Activated naive CD8-positive, alpha-beta T cell treated with anti-CD3 and anti-CD28 coated beads for 36 hours (primary cell): ENCODE measurements around the gene SLC6A5. TPM values are rescaled to one million over a fixed set of nuclear protein-coding genes. Genes with fewer than 3 reads are reported as not detected.
A peak's percentile ranks its signal among the peaks of the same experiment; 100 is the strongest.

ENCODE experiments used
- DNase-seq: peaks from one replicate; pipeline ENCODE4 v3.0.0; 2021
- H3K27ac Mint-ChIP-seq: one replicate; pipeline ENCODE4 v1.8.0; 2022; ENCODE audit warnings: mild to moderate bottlenecking, moderate library complexity, mixed read lengths
- H3K27me3 Mint-ChIP-seq: one replicate; pipeline ENCODE4 v1.8.0; 2022; ENCODE audit warnings: mild to moderate bottlenecking, mixed read lengths
- H3K36me3 Mint-ChIP-seq: one replicate; pipeline ENCODE4 v1.8.0; 2021; ENCODE audit warnings: mild to moderate bottlenecking, mixed read lengths
- H3K4me1 Mint-ChIP-seq: one replicate; pipeline ENCODE4 v1.8.0; 2021; ENCODE audit warnings: mixed read lengths
- H3K4me3 Mint-ChIP-seq: one replicate; pipeline ENCODE4 v1.8.0; 2022; ENCODE audit warnings: mild to moderate bottlenecking, moderate library complexity, mixed read lengths
- H3K9me3 Mint-ChIP-seq: one replicate; pipeline ENCODE4 v1.8.0; 2022; ENCODE audit warnings: mixed read lengths
- total RNA-seq, 2 experiments: library from RNA; stranded (reverse); gene quantifications; one replicate each; pipeline ENCODE4 v1.2.3, GENCODE V29; 2021

The SLC6A5 gene
- total RNA-seq, 2 experiments from 2014 or later: not detected

- Mint-ChIP-seq H3K4me1 (no peaks in the 10 kb centered on the region), H3K36me3 (no peaks in the 10 kb centered on the region), H3K9me3 (peaks cover 4% of the 10 kb centered on the region), H3K27ac (no peak overlapping the region), H3K27me3 (peaks cover 20% of the 10 kb centered on the region), H3K4me3 (no peak overlapping the region)
- no peak for DNase-seq
These were observed 62.4 kb downstream of the SLC6A5 start for GRCh38 chr11:20661850-20662249.

GRCh38 chr11:20668131-20668809 is 68.9 kb downstream of the SLC6A5 start:
- H3K4me3 Mint-ChIP-seq: no peak overlapping the region
- no peak overlapping the region for H3K27ac Mint-ChIP-seq
- DNase-seq: no peak
- no peaks in the 10 kb centered on the region for H3K9me3 Mint-ChIP-seq
- H3K27me3 Mint-ChIP-seq: peaks cover 73% of the 10 kb centered on the region
- no peaks in the 10 kb centered on the region for H3K4me1 Mint-ChIP-seq
- no peaks in the 10 kb centered on the region for H3K36me3 Mint-ChIP-seq

- peak; percentile 10 for DNase-seq
- H3K4me1 Mint-ChIP-seq: no peaks in the 10 kb centered on the region
- no peak within 1 kb of the TSS for H3K4me3 Mint-ChIP-seq
- no peaks in the 10 kb centered on the region for H3K36me3 Mint-ChIP-seq
- H3K27ac Mint-ChIP-seq: no peak within 1 kb of the TSS
- no peaks in the 10 kb centered on the region for H3K9me3 Mint-ChIP-seq
- H3K27me3 Mint-ChIP-seq: peaks cover 78% of the 10 kb centered on the region
These were observed 69.7 kb downstream of the SLC6A5 start, which contains the start of gene NELL1 for GRCh38 chr11:20668844-20669819. NELL1 (plus strand) TSS chr11:20669586.

GRCh38 chr11:20669820-20670684 is 70.6 kb downstream of the SLC6A5 start:
- Mint-ChIP-seq H3K4me3 (no peak overlapping the region), H3K27me3 (peaks cover 87% of the 10 kb centered on the region), H3K9me3 (no peaks in the 10 kb centered on the region), H3K27ac (no peak overlapping the region), H3K36me3 (no peaks in the 10 kb centered on the region), H3K4me1 (no peaks in the 10 kb centered on the region)
- DNase-seq: no peak

GRCh38 chr11:20670932-20671403 is 71.6 kb downstream of the SLC6A5 start:
- no peak for DNase-seq
- Mint-ChIP-seq H3K27me3 (peaks cover 89% of the 10 kb centered on the region), H3K9me3 (no peaks in the 10 kb centered on the region), H3K27ac (no peak overlapping the region), H3K4me1 (no peaks in the 10 kb centered on the region), H3K4me3 (no peak overlapping the region), H3K36me3 (no peaks in the 10 kb centered on the region)

- DNase-seq: no peak
- Mint-ChIP-seq H3K27ac (no peak overlapping the region), H3K36me3 (no peaks in the 10 kb centered on the region), H3K4me3 (no peak overlapping the region), H3K27me3 (peaks cover 83% of the 10 kb centered on the region), H3K4me1 (no peaks in the 10 kb centered on the region), H3K9me3 (no peaks in the 10 kb centered on the region)
These were observed 72.6 kb downstream of the SLC6A5 start for GRCh38 chr11:20671856-20672546.

- Mint-ChIP-seq H3K4me3 (no peak overlapping the region), H3K4me1 (no peaks in the 10 kb centered on the region), H3K27me3 (peaks cover 77% of the 10 kb centered on the region), H3K9me3 (no peaks in the 10 kb centered on the region), H3K36me3 (no peaks in the 10 kb centered on the region), H3K27ac (no peak overlapping the region)
- DNase-seq: no peak
These were observed 73.2 kb downstream of the SLC6A5 start for GRCh38 chr11:20672575-20672974.

- Mint-ChIP-seq H3K4me3 (no peak overlapping the region), H3K27ac (no peak overlapping the region), H3K36me3 (no peaks in the 10 kb centered on the region), H3K4me1 (no peaks in the 10 kb centered on the region), H3K9me3 (no peaks in the 10 kb centered on the region), H3K27me3 (peaks cover 40% of the 10 kb centered on the region)
- DNase-seq: no peak
These were observed 77.2 kb downstream of the SLC6A5 start for GRCh38 chr11:20676658-20677057.

- no peak overlapping the region for H3K27ac Mint-ChIP-seq
- no peaks in the 10 kb centered on the region for H3K4me1 Mint-ChIP-seq
- peaks cover 4% of the 10 kb centered on the region for H3K27me3 Mint-ChIP-seq
- no peaks in the 10 kb centered on the region for H3K36me3 Mint-ChIP-seq
- DNase-seq: no peak
- H3K9me3 Mint-ChIP-seq: peaks cover 2% of the 10 kb centered on the region
- no peak overlapping the region for H3K4me3 Mint-ChIP-seq
These were observed 89.4 kb downstream of the SLC6A5 start for GRCh38 chr11:20688761-20689160.

- Mint-ChIP-seq H3K36me3 (no peaks in the 10 kb centered on the region), H3K4me1 (no peaks in the 10 kb centered on the region), H3K4me3 (no peak overlapping the region), H3K27ac (no peak overlapping the region), H3K27me3 (no peaks in the 10 kb centered on the region), H3K9me3 (peaks cover 1% of the 10 kb centered on the region)
- no peak for DNase-seq
These were observed 108.5 kb downstream of the SLC6A5 start for GRCh38 chr11:20707876-20708275.

Other genes starting within 250 kb of the SLC6A5 start
- gene HTATIP2, start 235.9 kb upstream of the SLC6A5 start, total RNA-seq: 10 to 100 TPM; 44.3 to 45.7 TPM
- gene PRMT3, start 211.9 kb upstream of the SLC6A5 start, total RNA-seq: 10 to 100 TPM; 47.2 to 49.9 TPM
- not detected for gene NELL1, start 70.0 kb downstream of the SLC6A5 start, total RNA-seq